GM20431 (cell line): ENCODE measurements around the gene HSBP1L1.

ENCODE experiments used
- in situ Hi-C: fragments of 300-500 bp; cut with MseI, MboI; formaldehyde crosslinking; loops from one replicate; pipeline ENCODE4 v1.15.0; 2020; ENCODE audit warnings: low sequenced_read_pairs; ENCODE audit not compliant: unreplicated experiment

Gene HSBP1L1

GRCh38 chr18:79942786-79943607 is 21.4 kb upstream of the HSBP1L1 start:
- in situ Hi-C loops, result no loop called here

GRCh38 chr18:79943608-79944125 is 20.8 kb upstream of the HSBP1L1 start:
- in situ Hi-C loops, result no loop called here

- in situ Hi-C loops, result no loop called here
Observed at GRCh38 chr18:79944126-79944731, 20.2 kb upstream of the HSBP1L1 start.

GRCh38 chr18:79944746-79945117 is 19.7 kb upstream of the HSBP1L1 start:
- in situ Hi-C loops, result no loop called here

GRCh38 chr18:79945118-79946042 is 19.1 kb upstream of the HSBP1L1 start:
- in situ Hi-C loops, result no loop called here

- in situ Hi-C loops, result no loop called here
Observed at GRCh38 chr18:79947054-79947755, 17.2 kb upstream of the HSBP1L1 start.

- in situ Hi-C loops, result no loop called here
Observed at GRCh38 chr18:79947881-79948610, 16.4 kb upstream of the HSBP1L1 start.

GRCh38 chr18:79948719-79949411 is 15.6 kb upstream of the HSBP1L1 start:
- in situ Hi-C loops, result no loop called here

GRCh38 chr18:79949697-79950487 is 14.6 kb upstream of the HSBP1L1 start:
- in situ Hi-C loops, result no loop called here

- in situ Hi-C loops, result no loop called here
Observed at GRCh38 chr18:79950515-79951341, 13.7 kb upstream of the HSBP1L1 start.

GRCh38 chr18:79951545-79952455 is 12.6 kb upstream of the HSBP1L1 start, which contains the start of gene SLC66A2:
TSS of gene SLC66A2 (minus strand) at chr18:79951653. CDS start at chr18:79950926, 727 bp downstream.
- in situ Hi-C loops, result no loop called here

GRCh38 chr18:79952456-79952995 is 11.9 kb upstream of the HSBP1L1 start:
- in situ Hi-C loops, result no loop called here

- in situ Hi-C loops, result no loop called here
Observed at GRCh38 chr18:79952996-79953559, 11.4 kb upstream of the HSBP1L1 start.

- in situ Hi-C loops, result no loop called here
Observed at GRCh38 chr18:79953971-79954651, 10.3 kb upstream of the HSBP1L1 start.

GRCh38 chr18:79954791-79955190 is 9.7 kb upstream of the HSBP1L1 start:
- in situ Hi-C loops, result no loop called here
